Measurements from ENCODE around the gene SURF4.
"Not testable (repeated sequence)": the region's sequence is repeated elsewhere in the genome, so short reads cannot be mapped to it uniquely, and the experiment has no call there.

SURF4 gene

GRCh38 chr9:133397370-133397769, 21.5 kb upstream of the SURF4 start:
- no peak for DNase-seq

DNA sequence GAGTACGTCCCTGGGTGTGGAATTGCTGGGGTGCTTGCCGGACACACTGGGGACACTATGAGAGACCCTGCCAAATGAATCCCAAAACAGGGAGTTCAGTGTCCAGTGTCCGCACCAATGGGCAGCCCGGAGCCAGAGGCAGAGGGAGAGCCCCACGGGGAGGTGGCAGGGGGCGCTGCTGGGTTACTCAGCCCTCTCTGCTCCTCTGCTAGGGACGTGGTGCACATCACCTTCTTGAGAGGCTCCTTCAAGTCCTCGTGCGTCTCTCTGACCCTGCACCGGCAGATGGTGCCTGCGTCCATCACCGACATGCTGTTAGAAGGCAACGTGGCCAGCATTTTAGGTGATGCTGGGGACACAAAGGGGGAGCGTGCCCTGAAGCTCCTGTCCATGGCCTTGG, 21.1 kb upstream of the SURF4 start:
- DNase-seq = no peak

GRCh38 chr9:133394687-133395271, 18.9 kb upstream of the SURF4 start:
- no peak for DNase-seq

- DNase-seq = no peak
These were observed 17.5 kb upstream of the SURF4 start for GRCh38 chr9:133393399-133393798.

DNA sequence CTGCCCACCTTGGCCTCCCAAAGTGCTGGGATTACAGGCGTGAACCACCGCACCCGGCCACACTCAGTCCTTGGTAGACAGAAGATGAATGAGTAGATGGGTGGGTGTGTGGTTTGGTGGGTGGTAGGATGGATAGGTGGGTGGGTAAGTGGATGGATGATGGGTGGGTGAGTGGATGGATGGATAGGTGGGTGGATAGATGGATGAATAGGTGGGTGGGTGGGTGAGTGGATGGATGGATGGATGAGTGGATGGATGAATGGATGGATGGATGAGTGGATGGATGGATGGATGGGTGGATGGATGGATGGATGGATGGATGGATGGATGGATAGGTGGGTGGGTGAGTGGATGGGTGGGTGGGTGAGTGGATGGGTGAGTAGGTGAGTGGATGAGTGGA, 16.4 kb upstream of the SURF4 start:
- DNase-seq = not testable (repeated sequence)

GRCh38 chr9:133391449-133391848, 15.6 kb upstream of the SURF4 start:
- DNase-seq = not testable (repeated sequence)

GRCh38 chr9:133390713-133391112, 14.9 kb upstream of the SURF4 start:
- no peak for DNase-seq

GRCh38 chr9:133389562-133389961, 13.7 kb upstream of the SURF4 start:
- no peak for DNase-seq

- DNase-seq = no peak
These were observed 13.2 kb upstream of the SURF4 start for GRCh38 chr9:133389025-133389557.

DNA sequence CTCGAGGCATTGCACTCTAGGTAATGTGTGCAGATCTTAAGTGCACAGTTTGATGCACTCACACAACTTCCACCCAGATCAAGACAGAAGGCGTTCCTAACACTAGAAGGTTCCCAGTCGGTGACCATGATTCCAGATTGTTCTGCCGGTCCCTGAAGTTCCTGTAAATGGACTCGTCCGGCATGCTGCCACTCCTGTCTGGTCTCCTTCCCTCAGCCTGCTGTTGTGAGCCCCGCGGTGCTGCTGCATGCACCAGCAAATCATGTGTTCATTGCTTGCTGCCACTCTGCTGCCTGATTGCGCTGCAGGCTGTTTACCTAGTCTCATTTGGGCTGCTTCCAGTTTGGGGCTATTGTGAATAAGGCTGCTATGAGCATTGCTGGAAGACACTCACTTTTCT, 11.8 kb upstream of the SURF4 start:
- DNase-seq = no peak

GRCh38 chr9:133386338-133386737, 10.5 kb upstream of the SURF4 start:
- DNase-seq = no peak

DNA sequence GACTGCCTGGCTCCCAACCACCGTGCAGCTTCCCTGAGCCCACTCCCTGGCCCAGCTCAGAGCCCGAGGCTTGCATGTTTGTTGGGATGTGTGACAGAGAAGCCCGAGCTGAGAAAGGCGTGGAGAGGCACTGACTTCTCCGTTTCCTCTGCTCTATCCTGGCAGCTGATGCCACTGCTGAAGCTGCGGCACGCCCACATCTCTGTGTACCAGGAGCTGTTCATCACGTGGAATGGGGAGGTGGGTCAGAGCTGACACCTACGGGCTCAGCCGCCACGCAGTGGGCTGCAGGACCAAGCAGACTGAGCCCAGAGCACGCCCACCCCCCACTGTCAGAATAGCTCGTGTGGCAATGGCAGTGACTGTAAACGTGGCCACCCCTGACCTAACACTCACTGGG, 9.6 kb upstream of the SURF4 start:
- no peak for DNase-seq

- DNase-seq = no peak
These were observed 9.0 kb upstream of the SURF4 start for GRCh38 chr9:133384736-133385321.

DNA sequence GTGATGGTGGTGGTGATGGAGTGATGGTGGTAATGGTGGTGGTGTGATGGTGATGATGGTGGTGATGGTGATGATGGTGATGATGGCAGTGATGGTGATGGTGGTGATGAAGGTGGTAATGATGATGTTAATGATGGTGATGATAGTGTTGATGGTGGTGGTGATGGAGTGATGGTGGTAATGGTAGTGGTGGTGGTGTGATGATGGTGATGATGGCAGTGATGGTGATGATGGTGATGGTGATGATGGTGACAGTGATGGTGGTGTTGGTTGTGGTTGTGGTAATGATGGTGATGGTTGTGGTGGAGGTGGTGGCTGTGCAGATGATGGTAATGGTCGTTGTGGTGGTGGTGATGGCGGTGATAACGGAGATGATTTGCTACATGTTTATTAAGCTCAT, 7.6 kb upstream of the SURF4 start:
- no peak for DNase-seq

GRCh38 chr9:133382507-133383141, 6.8 kb upstream of the SURF4 start:
- no peak for DNase-seq

DNA sequence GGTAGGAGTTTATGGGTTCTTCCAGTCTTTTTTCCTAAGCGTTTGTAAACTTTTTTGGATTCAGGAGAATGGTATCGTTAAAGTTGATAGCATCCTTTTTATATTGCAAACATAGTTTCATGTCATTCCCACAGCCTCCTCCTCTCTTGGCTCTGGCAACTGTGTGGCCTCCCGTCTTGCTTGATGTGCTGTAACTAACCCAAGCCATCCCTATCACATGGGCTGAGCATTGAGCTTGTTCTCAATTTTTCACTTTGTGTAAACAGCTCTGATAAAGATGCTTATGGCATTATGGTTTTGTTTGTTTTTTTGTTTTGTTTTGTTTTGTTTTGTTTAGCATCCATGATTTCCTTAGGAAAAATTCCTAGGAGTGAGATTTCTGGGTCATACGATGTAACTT, 4.9 kb upstream of the SURF4 start:
- DNase-seq = no peak

- no peak for DNase-seq
These were observed 3.6 kb upstream of the SURF4 start for GRCh38 chr9:133379153-133380086.

- no peak for DNase-seq
These were observed 2.6 kb upstream of the SURF4 start for GRCh38 chr9:133378408-133378962.

GRCh38 chr9:133377721-133378216, 1.9 kb upstream of the SURF4 start:
- DNase-seq = no peak

DNA sequence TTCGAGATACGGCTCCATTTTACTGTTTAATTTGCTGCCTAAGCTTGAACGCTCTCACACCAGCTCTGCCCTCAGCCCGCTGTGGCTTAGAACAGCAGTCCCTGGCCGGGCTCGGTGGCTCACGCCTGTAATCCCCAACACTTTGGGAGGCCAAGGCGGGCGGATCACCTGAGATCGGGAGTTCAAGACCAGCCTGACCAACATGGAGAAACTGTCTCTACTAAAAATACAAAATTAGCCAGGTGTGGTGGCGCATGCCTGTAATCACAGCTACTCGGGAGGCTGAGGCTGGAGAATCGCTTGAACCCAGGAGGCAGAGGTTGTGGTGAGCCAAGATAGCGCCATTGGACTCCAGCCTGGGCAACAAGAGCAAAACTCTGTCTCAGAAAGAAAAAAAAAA, 1.4 kb upstream of the SURF4 start:
- not testable (repeated sequence) for DNase-seq

- DNase-seq = no peak
These were observed 640 bp downstream of the SURF4 start for GRCh38 chr9:133375116-133375723.

DNA sequence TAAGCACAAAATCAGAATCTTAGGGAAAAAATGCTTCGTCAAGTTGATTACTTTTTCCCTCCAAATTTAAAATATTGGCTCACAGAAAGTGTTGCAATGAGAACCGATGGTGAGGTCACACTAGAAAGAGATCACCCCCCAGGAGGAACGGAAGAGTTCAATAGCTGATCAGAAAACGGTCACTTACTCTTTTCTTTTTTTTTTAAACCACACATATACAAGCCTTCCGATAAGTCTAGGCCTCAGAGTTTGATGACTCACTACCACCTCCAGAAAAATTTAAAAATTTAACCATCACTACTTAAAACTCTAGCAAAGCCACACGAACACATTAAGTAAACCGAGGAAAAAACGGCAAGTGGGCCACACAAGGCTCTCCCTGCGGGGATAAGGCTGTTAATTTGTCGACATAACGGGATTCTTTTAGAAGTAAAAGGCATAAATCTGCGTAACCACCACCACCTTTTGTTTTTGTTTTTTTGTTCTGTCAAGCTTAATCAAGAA, 1.2 kb downstream of the SURF4 start:
- no peak for DNase-seq
